Heart right ventricle (tissue), 16 donors: ENCODE data around the gene ARMC12. TPM values are rescaled to one million over a fixed set of nuclear protein-coding genes. Genes with fewer than 3 reads are reported as not detected.
"Not testable (repeated sequence)": the region's sequence is repeated elsewhere in the genome, so short reads cannot be mapped to it uniquely, and the experiment has no call there.

Source experiments
- ATAC-seq, 8 donors: fragments of 200-7000 bp; cut with Tn5 transposase; one replicate each; pipeline ENCODE4 v1.9.1; 2020; ENCODE audit warnings: mild to moderate bottlenecking in 8 of 8, moderate library complexity in 8 of 8, moderate number of reproducible peaks in 1 of 8
- DNase-seq, 2 donors: peaks; one replicate each; pipeline ENCODE4 v3.0.0-alpha.2; 2020
- H3K27ac ChIP-seq, 10 donors: fragments of 200-600 bp; sonication (generic) in 2 of 10; one replicate each; pipeline versions ENCODE4 v1.5.0 to v1.8.0; 2020 to 2022; ENCODE audit warnings: mild to moderate bottlenecking in 3 of 10
- H3K27me3 ChIP-seq, 7 donors: fragments of 200-600 bp; one replicate each; pipeline ENCODE4 v1.8.0; 2021 to 2022; ENCODE audit warnings: mild to moderate bottlenecking in 2 of 7
- H3K36me3 ChIP-seq, 9 donors: fragments of 200-600 bp; sonication (generic) in 1 of 9; one replicate each; pipeline versions ENCODE4 v1.5.0 to v1.8.0; 2020 to 2022; ENCODE audit warnings: mild to moderate bottlenecking in 2 of 9
- H3K4me1 ChIP-seq, 9 donors: fragments of 200-600 bp; sonication (generic) in 1 of 9; one replicate each; pipeline versions ENCODE4 v1.5.0 to v1.8.0; 2020 to 2022; ENCODE audit warnings: mild to moderate bottlenecking in 4 of 9
- H3K4me3 ChIP-seq, 10 donors: fragments of 200-600 bp; sonication (generic) in 2 of 10; one replicate each; pipeline versions ENCODE4 v1.5.0 to v1.8.0; 2020 to 2022; ENCODE audit warnings: mild to moderate bottlenecking in 7 of 10, moderate library complexity in 2 of 10
- H3K9me3 ChIP-seq, 11 donors: fragments of 200-600 bp in 10 of 11; sonication (generic) in 2 of 11; one replicate each; pipeline versions ENCODE4 v1.5.0 to v1.8.0; 2013 to 2022; ENCODE audit warnings: mild to moderate bottlenecking in 2 of 11, control low read depth in 1 of 11, moderate library complexity in 1 of 11
- WGBS, 2 donors: extraction: QIAGEN DNeasy Blood & Tissue Kit; methylation state at CpG; one replicate each; pipeline ENCODE4 v1.1.7; 2013; ENCODE audit warnings: inconsistent platforms in 1 of 2; 5-methylcytosine and 5-hydroxymethylcytosine counted together
- intact Hi-C, 10 donors: fragments of 100-400 bp; cut with DNase I; formaldehyde crosslinking; loops; one replicate each; pipeline versions ENCODE4 v1.11.1 to v1.14.2; 2022
- polyA plus RNA-seq, 2 donors: library from polyadenylated mRNA; stranded (reverse); fragments of 200-250 nt; gene quantifications; one replicate each; pipeline ENCODE4 v1.2.3, GENCODE V29; 2013
- total RNA-seq, 10 donors: library from RNA; stranded (reverse); fragmentation: NEBNext Ultra II Directional in 3 of 10; extraction: Animal tissue kit (Norgen Biotek cat#: 25700) in 3 of 10; gene quantifications; one replicate each; pipeline versions ENCODE4 v1.2.1 to v1.2.4, GENCODE V29; 2021 to 2023
- TF ChIP-seq, protein P1 (sequence below), 9 donors: fragments of 200-600 bp; sonication (generic) in 2 of 9; IDR thresholded peaks; one replicate each; pipeline versions ENCODE4 v1.5.0 to v1.8.0; 2021 to 2022; ENCODE audit warnings: antibody characterized with exemption in 9 of 9, mild to moderate bottlenecking in 5 of 9, moderate library complexity in 1 of 9
- donor health status: Arrhythmogenic right ventricular cardiomyopathy.
- donor health status: ischemic (EF 13 %, LVEDD 7.1; RV severe dilation, severe dysfunction).
- donor health status: healthy with polysubstance abuse.
- donor health status: DM: no; HTN: yes; CAD: no.
- donor health status: DM: no; HTN: no; CAD: no.
- donor health status: ischemic (EF 25% LVEDD 6.9; RV normal size, moderate dysfunction).
- donor health status: ischemic (EF 25% LVEDD 5.7; RV mildly dilated, moderate dysfunction).
- donor health status: healthy.
- donor health status: DM: yes; HTN: yes; CAD: no.
- donor health status: Ischemic cardiomyopathy.
- donor health status: ischemic (EF 35%, LVEDD 5.7; RV mildly dilated, moderate dysfunction).
- donor health status: nonischemic (EF 11% LVEDD 7.7; RV severe dilation, severe dysfunction).
- donor health status: DM: yes; HTN: yes; CAD: no.
- donor health status: PGD.
- donor health status: ischemic (EF 29% LVEDD 5.4; RV normal size, mild dysfunction).
- donor health status: nonischemic (EF 23%, LVEDD 6.1; RV moderate dilation, normal function).

The ARMC12 gene
- total and polyA plus RNA-seq, 12 donors = 0.16 to 0.95 (median 0.24) TPM; not detected in 6

DNA sequence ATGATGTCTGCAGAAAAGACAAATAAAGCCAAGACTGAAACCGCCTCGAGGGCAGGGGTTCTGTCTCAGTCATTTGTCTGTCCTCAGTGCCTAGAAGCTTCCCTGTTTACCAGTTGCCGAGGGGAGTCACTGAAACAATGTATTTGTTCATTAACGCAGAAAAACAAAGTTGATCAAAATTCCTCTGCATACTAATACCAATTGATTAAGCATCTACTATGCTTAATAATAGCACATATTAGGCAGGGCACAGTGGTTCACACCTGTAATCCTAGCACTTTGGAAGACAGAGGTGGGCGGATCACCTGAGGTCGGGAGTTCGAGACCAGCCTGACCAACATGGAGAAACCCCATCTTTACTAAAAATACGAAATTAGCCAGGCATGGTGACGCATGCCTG, 46.3 kb upstream of the ARMC12 start:
- peak overlapping the region in 5 of 10 donors; percentile 29 to 77 (median 68) for H3K27ac ChIP-seq
- ATAC-seq = no peak
- WGBS, 2 donors = 95 to 96% methylated on average over 9 of the region's 9 CpGs
- H3K27me3 ChIP-seq = no peaks in the 10 kb centered on the region
- no peak overlapping the region for H3K4me3 ChIP-seq
- TF ChIP-seq, protein P1, sequence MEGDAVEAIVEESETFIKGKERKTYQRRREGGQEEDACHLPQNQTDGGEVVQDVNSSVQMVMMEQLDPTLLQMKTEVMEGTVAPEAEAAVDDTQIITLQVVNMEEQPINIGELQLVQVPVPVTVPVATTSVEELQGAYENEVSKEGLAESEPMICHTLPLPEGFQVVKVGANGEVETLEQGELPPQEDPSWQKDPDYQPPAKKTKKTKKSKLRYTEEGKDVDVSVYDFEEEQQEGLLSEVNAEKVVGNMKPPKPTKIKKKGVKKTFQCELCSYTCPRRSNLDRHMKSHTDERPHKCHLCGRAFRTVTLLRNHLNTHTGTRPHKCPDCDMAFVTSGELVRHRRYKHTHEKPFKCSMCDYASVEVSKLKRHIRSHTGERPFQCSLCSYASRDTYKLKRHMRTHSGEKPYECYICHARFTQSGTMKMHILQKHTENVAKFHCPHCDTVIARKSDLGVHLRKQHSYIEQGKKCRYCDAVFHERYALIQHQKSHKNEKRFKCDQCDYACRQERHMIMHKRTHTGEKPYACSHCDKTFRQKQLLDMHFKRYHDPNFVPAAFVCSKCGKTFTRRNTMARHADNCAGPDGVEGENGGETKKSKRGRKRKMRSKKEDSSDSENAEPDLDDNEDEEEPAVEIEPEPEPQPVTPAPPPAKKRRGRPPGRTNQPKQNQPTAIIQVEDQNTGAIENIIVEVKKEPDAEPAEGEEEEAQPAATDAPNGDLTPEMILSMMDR (IDR thresholded peaks at IDR 0.05) = no peak
- H3K9me3 ChIP-seq = peaks cover 0 to 11% (median 0%) of the 10 kb centered on the region in 11 donors
- DNase-seq = no peak
- no peaks in the 10 kb centered on the region for H3K36me3 ChIP-seq
- H3K4me1 ChIP-seq = peaks cover 0 to 47% (median 30%) of the 10 kb centered on the region in 9 donors
- intact Hi-C loops = loop anchor here in 1 of 10 donors (5.0 kb wide), 1 partner anchor 37 kb away; no protein-coding TSS in a partner anchor

GRCh38 chr6:35691027-35691824, 45.6 kb upstream of the ARMC12 start:
- peaks cover 0 to 40% (median 27%) of the 10 kb centered on the region in 9 donors for H3K4me1 ChIP-seq
- intact Hi-C loops = loop anchor here in 1 of 10 donors (5.0 kb wide), 1 partner anchor 36 kb away; no protein-coding TSS in a partner anchor
- TF ChIP-seq, protein P1 (IDR thresholded peaks at IDR 0.05) = no peak
- ATAC-seq (peak in 7 of 8 donors; percentile 17 to 83 (median 54)), DNase-seq (peak; percentile 50 to 82)
- H3K27ac ChIP-seq = peak overlapping the region; percentile 28 to 77 (median 58)
- 46 to 51% methylated on average over 10 of the region's 10 CpGs for WGBS, 2 donors
- peaks cover 0 to 11% (median 0%) of the 10 kb centered on the region in 11 donors for H3K9me3 ChIP-seq
- no peaks in the 10 kb centered on the region for H3K36me3 ChIP-seq
- H3K4me3 ChIP-seq = no peak overlapping the region
- H3K27me3 ChIP-seq = no peaks in the 10 kb centered on the region

DNA sequence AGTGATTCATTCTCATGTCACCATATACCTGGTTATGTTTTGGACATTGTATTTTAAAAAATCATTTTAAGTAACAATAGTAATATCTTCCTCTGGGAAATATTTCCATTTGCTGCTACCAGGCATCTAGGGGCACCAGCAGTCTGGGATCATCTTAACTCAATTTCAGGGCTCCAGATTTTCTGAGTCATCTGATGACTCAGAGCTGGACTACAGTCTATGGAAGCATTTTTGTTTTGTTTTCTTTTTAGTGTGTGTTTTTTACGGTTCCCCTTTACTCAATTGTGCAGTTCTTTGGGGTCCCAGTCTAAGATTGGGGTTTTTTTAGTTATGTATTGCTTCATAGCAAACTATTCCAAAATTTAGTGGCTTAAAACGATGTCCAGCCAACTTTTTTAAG, 42.4 kb upstream of the ARMC12 start:
- Histone ChIP-seq H3K27me3 (no peaks in the 10 kb centered on the region), H3K9me3 (peaks cover 0 to 11% (median 0%) of the 10 kb centered on the region in 11 donors), H3K4me3 (no peak overlapping the region), H3K4me1 (peaks cover 0 to 26% (median 11%) of the 10 kb centered on the region in 9 donors), H3K27ac (no peak overlapping the region), H3K36me3 (no peaks in the 10 kb centered on the region)
- no peak for DNase-seq
- WGBS, 2 donors = 86% methylated on average over 2 of the region's 2 CpGs
- no peak for ATAC-seq
- TF ChIP-seq, protein P1 (IDR thresholded peaks at IDR 0.05) = no peak
- intact Hi-C loops = loop anchor here in 1 of 10 donors (5.0 kb wide), 1 partner anchor 33 kb away; no protein-coding TSS in a partner anchor

DNA sequence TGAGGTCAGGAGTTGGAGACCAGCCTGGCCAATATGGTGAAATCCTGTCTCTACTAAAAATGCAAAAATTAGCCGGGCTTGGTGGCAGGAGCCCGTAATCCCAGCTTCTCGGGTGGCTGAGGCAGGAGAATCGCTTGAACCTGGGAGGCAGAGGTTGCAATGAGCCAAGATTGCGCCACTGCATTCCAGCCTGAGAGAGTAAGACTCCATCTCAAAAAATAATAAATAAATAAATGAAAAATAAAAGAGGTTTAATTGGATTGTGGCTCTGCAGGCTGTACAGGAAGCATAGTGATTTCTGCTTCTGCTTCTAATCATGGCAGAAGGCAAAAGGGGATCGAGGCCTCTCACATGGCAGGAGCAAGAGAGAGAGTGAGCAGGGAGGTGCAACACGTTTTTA, 38.4 kb upstream of the ARMC12 start:
- DNase-seq, H3K27ac ChIP-seq, H3K36me3 ChIP-seq, H3K4me3 ChIP-seq, intact Hi-C loops, ATAC-seq, H3K4me1 ChIP-seq, H3K27me3 ChIP-seq: not testable (repeated sequence)
- H3K9me3 ChIP-seq = peaks cover 0 to 11% (median 0%) of the 10 kb centered on the region in 11 donors
- WGBS, 2 donors = 93% methylated on average over 7 of the region's 7 CpGs
